GM19193 (cell line): ENCODE measurements around the gene PUSL1.

Source experiments
- POLR2A ChIP-seq: IDR thresholded peaks from 4 replicates; pipeline ENCODE4 v1.6.1; 2011; ENCODE audit not compliant: insufficient read depth, insufficient read length; ENCODE audit errors: extremely low read depth

Gene PUSL1

DNA sequence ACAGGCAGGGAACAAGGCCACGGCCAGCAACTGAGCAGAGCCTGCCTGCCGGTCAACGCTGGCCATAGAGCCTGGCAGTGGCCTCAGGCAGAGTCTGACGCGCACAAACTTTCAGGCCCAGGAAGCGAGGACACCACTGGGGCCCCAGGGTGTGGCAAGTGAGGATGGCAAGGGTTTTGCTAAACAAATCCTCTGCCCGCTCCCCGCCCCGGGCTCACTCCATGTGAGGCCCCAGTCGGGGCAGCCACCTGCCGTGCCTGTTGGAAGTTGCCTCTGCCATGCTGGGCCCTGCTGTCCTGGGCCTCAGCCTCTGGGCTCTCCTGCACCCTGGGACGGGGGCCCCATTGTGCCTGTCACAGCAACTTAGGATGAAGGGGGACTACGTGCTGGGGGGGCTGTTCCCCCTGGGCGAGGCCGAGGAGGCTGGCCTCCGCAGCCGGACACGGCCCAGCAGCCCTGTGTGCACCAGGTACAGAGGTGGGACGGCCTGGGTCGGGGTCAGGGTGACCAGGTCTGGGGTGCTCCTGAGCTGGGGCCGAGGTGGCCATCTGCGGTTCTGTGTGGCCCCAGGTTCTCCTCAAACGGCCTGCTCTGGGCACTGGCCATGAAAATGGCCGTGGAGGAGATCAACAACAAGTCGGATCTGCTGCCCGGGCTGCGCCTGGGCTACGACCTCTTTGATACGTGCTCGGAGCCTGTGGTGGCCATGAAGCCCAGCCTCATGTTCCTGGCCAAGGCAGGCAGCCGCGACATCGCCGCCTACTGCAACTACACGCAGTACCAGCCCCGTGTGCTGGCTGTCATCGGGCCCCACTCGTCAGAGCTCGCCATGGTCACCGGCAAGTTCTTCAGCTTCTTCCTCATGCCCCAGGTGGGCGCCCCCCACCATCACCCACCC, 22.9 kb downstream of the PUSL1 start, which contains the start of gene TAS1R3:
TSS of gene TAS1R3 (plus strand) at position 213 of the 898 bp plus-strand sequence. CDS start at position 279, 66 bp downstream.
- no peak for TF ChIP-seq POLR2A

DNA sequence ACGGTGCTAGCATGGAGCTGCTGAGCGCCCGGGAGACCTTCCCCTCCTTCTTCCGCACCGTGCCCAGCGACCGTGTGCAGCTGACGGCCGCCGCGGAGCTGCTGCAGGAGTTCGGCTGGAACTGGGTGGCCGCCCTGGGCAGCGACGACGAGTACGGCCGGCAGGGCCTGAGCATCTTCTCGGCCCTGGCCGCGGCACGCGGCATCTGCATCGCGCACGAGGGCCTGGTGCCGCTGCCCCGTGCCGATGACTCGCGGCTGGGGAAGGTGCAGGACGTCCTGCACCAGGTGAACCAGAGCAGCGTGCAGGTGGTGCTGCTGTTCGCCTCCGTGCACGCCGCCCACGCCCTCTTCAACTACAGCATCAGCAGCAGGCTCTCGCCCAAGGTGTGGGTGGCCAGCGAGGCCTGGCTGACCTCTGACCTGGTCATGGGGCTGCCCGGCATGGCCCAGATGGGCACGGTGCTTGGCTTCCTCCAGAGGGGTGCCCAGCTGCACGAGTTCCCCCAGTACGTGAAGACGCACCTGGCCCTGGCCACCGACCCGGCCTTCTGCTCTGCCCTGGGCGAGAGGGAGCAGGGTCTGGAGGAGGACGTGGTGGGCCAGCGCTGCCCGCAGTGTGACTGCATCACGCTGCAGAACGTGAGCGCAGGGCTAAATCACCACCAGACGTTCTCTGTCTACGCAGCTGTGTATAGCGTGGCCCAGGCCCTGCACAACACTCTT, 23.8 kb downstream of the PUSL1 start:
- no peak for TF ChIP-seq POLR2A

DNA sequence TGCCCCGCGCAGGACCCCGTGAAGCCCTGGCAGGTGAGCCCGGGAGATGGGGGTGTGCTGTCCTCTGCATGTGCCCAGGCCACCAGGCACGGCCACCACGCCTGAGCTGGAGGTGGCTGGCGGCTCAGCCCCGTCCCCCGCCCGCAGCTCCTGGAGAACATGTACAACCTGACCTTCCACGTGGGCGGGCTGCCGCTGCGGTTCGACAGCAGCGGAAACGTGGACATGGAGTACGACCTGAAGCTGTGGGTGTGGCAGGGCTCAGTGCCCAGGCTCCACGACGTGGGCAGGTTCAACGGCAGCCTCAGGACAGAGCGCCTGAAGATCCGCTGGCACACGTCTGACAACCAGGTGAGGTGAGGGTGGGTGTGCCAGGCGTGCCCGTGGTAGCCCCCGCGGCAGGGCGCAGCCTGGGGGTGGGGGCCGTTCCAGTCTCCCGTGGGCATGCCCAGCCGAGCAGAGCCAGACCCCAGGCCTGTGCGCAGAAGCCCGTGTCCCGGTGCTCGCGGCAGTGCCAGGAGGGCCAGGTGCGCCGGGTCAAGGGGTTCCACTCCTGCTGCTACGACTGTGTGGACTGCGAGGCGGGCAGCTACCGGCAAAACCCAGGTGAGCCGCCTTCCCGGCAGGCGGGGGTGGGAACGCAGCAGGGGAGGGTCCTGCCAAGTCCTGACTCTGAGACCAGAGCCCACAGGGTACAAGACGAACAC, 24.5 kb downstream of the PUSL1 start:
- no peak for TF ChIP-seq POLR2A

DNA sequence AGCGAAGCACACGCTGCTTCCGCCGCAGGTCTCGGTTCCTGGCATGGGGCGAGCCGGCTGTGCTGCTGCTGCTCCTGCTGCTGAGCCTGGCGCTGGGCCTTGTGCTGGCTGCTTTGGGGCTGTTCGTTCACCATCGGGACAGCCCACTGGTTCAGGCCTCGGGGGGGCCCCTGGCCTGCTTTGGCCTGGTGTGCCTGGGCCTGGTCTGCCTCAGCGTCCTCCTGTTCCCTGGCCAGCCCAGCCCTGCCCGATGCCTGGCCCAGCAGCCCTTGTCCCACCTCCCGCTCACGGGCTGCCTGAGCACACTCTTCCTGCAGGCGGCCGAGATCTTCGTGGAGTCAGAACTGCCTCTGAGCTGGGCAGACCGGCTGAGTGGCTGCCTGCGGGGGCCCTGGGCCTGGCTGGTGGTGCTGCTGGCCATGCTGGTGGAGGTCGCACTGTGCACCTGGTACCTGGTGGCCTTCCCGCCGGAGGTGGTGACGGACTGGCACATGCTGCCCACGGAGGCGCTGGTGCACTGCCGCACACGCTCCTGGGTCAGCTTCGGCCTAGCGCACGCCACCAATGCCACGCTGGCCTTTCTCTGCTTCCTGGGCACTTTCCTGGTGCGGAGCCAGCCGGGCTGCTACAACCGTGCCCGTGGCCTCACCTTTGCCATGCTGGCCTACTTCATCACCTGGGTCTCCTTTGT, 25.3 kb downstream of the PUSL1 start:
- no peak for TF ChIP-seq POLR2A

DNA sequence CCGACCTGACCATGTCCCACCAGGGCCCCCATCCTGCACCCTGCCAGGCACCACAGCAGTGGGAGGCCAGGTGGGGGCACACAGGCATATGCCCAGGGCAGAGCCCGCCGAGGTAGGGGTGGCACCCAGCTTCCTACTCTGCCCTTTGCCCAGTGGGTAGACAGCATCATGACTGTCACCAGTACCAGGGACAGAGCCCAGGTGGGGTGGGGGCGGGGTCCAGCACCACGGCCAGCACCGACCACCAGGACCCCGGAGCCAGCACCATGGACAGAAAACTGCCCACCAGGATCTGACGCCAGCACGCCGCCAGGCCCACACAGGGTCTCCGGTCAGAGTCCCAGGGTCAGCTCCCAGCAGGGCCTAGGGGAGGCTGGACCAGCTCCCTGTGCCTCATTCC, 26.4 kb downstream of the PUSL1 start:
- TF ChIP-seq POLR2A: no peak

DNA sequence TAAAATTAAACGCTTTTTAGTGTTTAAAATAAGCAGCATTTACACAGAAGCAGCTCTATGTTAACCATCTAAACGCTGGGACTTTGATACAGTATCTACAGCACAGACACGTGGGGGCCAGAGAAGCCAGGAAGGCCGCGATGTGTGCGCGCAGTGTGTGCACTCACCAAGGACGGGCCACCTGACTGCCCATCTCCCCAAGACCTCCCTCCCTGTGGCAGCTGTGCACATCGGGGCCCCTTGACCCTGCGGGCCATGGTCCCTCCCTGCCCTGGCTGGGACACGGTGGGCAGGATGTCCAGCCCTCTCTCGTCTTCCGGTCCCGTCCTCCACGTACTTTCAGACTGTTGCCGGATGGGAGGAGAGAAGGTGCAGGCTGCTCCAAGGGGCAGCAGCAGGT, 26.9 kb downstream of the PUSL1 start:
- no peak for TF ChIP-seq POLR2A

DNA sequence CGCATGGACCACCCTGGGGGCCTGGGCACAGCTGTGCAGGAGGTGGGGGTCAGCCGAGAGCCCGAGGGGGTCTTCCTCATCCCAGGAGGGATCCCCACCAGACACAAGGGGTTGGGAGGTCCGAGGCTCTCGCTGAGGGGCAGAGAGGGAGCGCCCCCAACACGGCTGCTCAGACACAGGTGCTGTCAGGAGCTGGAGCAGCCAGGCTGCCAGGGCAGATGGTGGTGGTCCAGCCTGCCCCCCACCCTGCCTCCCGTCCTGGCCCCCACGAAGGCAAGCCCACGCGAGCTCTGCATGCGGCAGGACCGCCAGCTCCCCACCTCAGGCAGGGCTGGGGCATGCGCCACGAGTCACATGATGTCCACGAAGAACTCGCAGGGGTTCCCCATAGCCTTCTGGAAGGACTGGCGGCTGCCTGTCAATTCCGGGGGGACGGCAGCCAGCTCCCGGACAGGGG, 27.4 kb downstream of the PUSL1 start:
- no peak for TF ChIP-seq POLR2A

DNA sequence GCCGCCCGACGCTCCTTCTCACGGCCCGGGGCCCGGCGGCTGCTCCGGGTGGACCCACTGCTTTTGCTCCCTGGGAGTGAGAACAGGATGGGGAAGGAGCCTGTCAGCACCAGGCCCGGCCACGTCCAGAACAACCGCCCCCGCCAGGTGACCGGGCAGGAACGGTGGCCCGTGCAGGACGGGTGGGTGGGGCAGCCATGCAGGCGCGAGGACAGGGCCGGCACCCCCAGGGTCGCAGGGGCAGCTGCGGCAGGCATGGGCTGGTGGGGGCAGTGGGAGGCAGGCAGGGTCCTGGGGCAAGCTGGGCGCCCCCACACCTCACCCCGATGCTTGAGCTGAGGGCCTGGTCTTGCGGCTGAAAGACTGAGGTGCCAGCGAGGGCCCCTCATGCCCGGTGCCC, 28.0 kb downstream of the PUSL1 start:
- no peak for TF ChIP-seq POLR2A

DNA sequence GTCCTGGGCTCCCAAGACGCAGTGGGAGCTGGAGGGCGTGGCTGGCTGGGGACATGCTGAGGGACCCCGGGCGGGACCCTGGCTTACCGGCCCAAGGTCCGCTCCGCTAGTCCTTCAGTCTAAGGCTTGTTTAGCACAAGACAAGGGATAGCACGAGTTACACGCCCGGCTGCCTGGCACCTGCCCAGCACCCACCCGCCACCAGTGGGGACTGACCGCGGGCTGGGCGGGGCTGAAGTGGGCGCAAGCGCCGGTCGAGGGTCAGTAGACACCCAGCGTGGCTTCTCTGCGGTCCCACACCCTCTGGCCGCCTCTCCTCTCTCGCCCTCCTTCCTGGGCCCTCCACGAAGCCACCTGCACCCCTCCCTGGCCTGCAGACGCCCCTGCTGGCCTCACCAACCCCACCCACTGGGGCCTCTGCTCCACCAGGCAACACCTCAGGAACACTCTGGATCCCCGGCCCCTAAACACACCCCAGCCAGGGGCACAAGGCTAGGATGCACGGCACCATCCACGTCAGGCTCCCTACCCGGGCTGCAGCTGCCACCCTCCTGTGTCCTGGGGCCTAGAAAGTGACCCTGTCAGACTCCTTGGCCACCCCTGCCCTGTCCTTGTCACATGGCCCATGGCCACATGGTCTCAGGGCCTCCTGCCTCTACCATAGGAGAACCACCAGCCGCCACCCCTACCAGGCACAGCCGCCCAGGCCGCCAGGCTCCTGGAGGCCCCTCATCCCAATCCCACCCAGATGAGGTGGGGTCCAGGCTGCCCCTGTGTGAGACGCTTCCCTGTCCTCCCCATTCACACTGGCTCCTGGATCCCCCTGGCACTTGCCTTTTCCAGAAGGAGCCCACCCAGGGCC, 28.8 kb downstream of the PUSL1 start:
- no peak for TF ChIP-seq POLR2A

DNA sequence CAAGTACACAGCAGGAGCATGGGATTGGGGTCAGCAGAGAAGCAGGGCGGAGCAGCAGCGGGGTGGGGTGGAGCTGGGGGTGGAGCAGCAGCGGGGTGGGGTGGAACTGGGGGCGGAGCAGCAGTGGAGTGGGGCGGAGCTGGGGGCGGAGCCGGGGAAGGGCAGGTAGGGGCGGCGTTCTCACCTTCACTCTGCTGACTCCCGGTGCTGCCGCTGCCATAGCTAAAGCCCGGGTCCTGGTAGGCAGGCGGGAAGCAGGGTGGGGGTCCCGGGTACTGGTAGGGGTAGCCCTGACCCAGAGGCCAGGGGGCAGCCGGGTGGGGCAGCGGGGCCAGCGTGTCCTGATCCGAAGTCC, 29.4 kb downstream of the PUSL1 start:
- TF ChIP-seq POLR2A: no peak

DNA sequence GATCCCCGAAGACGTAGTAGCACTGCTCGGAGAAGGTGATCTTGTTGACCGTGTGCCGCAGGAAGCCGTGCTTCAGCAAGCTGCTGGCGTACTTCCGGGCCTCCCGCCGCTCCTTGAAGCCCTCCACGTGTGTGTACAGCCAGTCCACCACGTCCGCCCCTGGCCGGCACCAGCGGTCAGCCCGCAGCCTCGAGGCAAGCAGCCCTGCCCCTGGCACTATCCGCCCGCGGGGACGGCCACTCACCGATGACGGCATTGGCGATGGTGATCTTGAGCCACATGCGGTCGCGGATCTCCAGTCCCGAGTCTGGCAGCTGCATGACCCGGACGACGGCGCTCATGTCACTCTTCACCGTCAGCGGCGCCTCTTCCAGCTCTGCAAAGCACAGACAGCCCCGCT, 29.9 kb downstream of the PUSL1 start:
- no peak for TF ChIP-seq POLR2A

DNA sequence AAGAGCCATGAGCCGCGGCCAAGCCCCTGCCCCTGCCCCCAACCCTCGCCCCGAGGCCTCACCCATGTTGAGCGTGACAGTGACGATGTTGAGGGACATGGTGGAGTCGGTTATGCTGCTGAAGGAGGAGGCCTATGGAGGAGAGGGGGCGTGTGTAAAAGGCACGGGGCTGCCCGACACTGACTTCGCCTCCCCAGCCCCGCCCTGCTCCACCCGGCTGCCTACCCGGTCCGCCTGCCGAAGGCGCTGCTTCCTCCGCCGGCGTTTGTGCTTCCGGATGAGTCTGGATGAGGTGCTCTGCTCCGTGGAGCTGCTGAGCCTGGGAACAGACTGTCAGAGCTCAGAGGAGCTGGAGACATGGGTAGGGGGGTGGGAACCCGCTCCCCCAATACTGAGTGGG, 31.8 kb downstream of the PUSL1 start:
- TF ChIP-seq POLR2A: no peak

DNA sequence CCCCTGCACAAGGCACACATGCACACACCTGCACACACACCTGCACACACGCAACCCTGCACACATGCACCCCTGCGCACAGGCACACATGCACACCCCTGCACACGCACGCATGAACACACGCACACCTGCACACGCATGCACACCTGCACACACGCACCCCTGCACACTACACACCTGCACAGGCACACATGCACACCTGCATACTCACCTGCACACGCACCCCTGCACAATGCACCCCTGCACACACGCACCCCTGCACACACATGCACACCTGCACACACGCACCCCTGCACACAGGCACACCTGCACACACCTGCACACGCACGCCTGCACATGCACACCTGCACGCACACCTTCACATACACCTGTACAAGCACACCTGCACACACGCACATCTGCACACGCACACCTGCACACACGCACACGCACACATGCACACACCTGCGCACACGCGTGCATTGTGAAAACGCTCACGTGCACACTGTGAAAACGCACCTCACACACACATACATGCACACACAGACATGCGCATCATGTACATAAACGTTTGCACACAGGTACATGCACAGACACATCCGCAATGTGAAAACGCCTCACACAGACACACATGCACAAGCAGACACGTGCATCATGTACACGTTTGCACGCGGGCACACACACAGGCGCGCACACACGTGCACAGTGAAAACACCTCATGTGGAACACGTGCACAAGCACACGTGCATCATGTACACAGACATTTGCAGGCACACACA, 32.6 kb downstream of the PUSL1 start:
- no peak for TF ChIP-seq POLR2A

DNA sequence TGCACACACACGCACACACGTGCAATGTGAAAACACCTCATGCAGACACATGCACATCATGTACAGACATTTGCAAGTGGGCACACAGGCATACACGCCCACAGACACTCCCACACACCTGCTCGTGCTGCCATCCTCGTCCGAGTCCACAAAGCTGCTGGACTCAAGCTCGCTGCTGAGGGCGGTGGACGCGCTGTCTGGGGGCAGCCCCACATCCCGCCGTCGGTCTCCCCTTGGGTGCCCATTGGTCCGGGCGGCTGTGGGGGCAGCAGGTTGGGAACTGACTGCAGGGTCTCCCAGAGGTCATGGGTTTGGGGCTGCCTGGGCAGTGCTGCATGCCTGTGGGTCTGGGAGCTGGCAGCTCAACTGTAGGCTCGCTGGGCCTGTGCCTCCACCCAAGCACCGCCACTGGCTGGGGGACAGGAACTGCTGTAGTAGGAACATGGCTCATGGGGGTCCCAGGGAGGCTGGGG, 33.2 kb downstream of the PUSL1 start:
- no peak for TF ChIP-seq POLR2A

DNA sequence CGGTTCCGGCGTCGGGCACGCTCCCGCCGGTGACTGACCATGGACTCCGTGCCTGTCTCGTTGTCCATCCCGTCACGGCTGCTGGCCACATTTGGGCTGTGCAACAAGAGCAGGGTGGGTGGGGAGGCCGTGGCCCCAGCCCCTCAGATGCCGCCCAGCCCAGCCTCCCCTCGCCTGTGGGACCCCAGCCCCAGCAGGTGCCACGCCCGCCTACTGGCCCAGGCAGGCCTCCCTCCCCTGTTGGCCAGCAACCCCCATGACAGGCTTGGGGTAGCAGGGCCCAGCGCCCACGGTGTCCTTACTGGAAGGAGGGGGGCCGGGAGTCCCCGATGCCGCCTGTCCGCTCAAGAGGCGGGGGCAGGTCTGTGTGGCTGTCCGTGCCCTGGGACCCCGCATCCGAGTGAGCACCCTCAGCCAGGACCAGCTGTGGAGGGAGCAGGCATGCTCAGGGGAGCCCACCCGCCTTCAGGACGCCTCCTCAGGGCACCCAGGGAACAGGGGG, 33.7 kb downstream of the PUSL1 start:
- TF ChIP-seq POLR2A: no peak
